Kidney (tissue), 14 donors: Measurements from ENCODE around the gene EID3. TPM values are rescaled to one million over a fixed set of nuclear protein-coding genes. Genes with fewer than 3 reads are reported as not detected.

Experiments
- DNase-seq, 5 donors: peaks; one replicate each; pipeline ENCODE4 v3.0.0-alpha.2; 2013 to 2020
- FAIRE-seq: peaks from 2 replicates; lab custom pipeline; 2012; peaks lifted over from hg19 to GRCh38; lab: Jason Lieb, UNC
- H3K27ac ChIP-seq, 2 donors: one replicate each; pipeline ENCODE4 v1.7.0; 2013; ENCODE audit warnings: low read depth in 2 of 2, low read length in 2 of 2, inconsistent platforms in 1 of 2
- H3K27me3 ChIP-seq: one replicate; pipeline ENCODE4 v1.7.1; 2013; ENCODE audit warnings: low read length, inconsistent platforms; ENCODE audit not compliant: control insufficient read depth, insufficient read depth
- H3K36me3 ChIP-seq, 3 donors: one replicate each; pipeline versions ENCODE4 v1.7.0 to v1.7.1; 2013; ENCODE audit warnings: low read length in 3 of 3, control low read depth in 1 of 3, inconsistent platforms in 1 of 3; ENCODE audit not compliant: insufficient read depth in 3 of 3, control insufficient read depth in 2 of 3
- H3K4me1 ChIP-seq, 3 donors: one replicate each; pipeline versions ENCODE4 v1.7.0 to v1.7.1; 2013; ENCODE audit warnings: low read length in 3 of 3, inconsistent platforms in 1 of 3, low read depth in 1 of 3; ENCODE audit not compliant: control insufficient read depth in 2 of 3, insufficient read depth in 2 of 3
- H3K4me3 ChIP-seq, 3 donors: one replicate each; pipeline versions ENCODE4 v1.7.0 to v1.8.1; 2013; ENCODE audit warnings: low read length in 3 of 3, control low read depth in 1 of 3, inconsistent platforms in 1 of 3
- H3K9ac ChIP-seq, 3 donors: one replicate each; pipeline versions ENCODE4 v1.7.0 to v1.7.1; 2013; ENCODE audit warnings: low read length in 3 of 3, control low read depth in 1 of 3, inconsistent platforms in 1 of 3
- H3K9me3 ChIP-seq, 3 donors: one replicate each; pipeline versions ENCODE4 v1.7.0 to v1.7.1; 2013; ENCODE audit warnings: low read length in 3 of 3, control low read depth in 1 of 3, inconsistent platforms in 1 of 3; ENCODE audit not compliant: control insufficient read depth in 2 of 3, insufficient read depth in 1 of 3
- CTCF ChIP-seq: IDR thresholded peaks from 3 replicates; pipeline ENCODE4 v1.5.1; 2012; ENCODE audit warnings: mild to moderate bottlenecking, moderate library complexity, borderline replicate concordance; ENCODE audit not compliant: insufficient read depth; ENCODE audit errors: extremely low read depth
- intact Hi-C: fragments of 100-400 bp; cut with DNase I; formaldehyde crosslinking; loops from one replicate; pipeline ENCODE4 v1.11.1; 2022
- polyA plus RNA-seq: library from polyadenylated mRNA; stranded (reverse); fragments of 350-450 nt; fragmentation: Illumina TruSeq; extraction: RNeasy Lipid Tissue Mini Kit (QIAGEN cat#74804); gene quantifications from one replicate; pipeline ENCODE4 v1.2.3, GENCODE V29; 2014; ENCODE audit warnings: low read depth, low replicate concordance; ENCODE audit not compliant: insufficient read depth
- total RNA-seq: library from RNA; stranded (reverse); fragmentation: NEBNext Ultra II Directional; extraction: Animal tissue kit (Norgen Biotek cat#: 25700); gene quantifications from one replicate; pipeline ENCODE4 v1.2.1, GENCODE V29; 2021
- donor health status: control.
- donor health status: control.
- donor health status: control.
- donor health status: control.
- donor health status: control.
- donor health status: DM: yes; HTN: yes; CAD: no.
- donor health status: Normal renal cell carcinoma (clear cell type).

EID3 gene
- total and polyA plus RNA-seq, 2 donors from 2014 or later: 0.90 to 5.0 TPM

- H3K9ac ChIP-seq: no peak overlapping the region
- intact Hi-C loops: no loop called here
- H3K27me3 ChIP-seq: no peaks in the 10 kb centered on the region
- H3K27ac ChIP-seq: no peak overlapping the region
- no peak for TF ChIP-seq CTCF
- peaks cover 11 to 35% (median 15%) of the 10 kb centered on the region in 3 donors for H3K36me3 ChIP-seq
- no peaks in the 10 kb centered on the region for H3K9me3 ChIP-seq
- H3K4me1 ChIP-seq: no peaks in the 10 kb centered on the region
- no peak for FAIRE-seq
- no peak overlapping the region for H3K4me3 ChIP-seq
- no peak for DNase-seq
Measured at GRCh38 chr12:104312654-104313053, 9.1 kb downstream of the EID3 start.

- no peak overlapping the region for H3K4me3 ChIP-seq
- FAIRE-seq (no peak), DNase-seq (no peak)
- intact Hi-C loops: no loop called here
- H3K27ac ChIP-seq: no peak overlapping the region
- H3K4me1 ChIP-seq: no peaks in the 10 kb centered on the region
- no peaks in the 10 kb centered on the region for H3K27me3 ChIP-seq
- TF ChIP-seq CTCF: no peak
- H3K9me3 ChIP-seq: no peaks in the 10 kb centered on the region
- H3K9ac ChIP-seq: no peak overlapping the region
- peaks cover 11 to 35% (median 15%) of the 10 kb centered on the region in 3 donors for H3K36me3 ChIP-seq
Measured at GRCh38 chr12:104313568-104314241, 10.2 kb downstream of the EID3 start.

- no peak for FAIRE-seq
- Histone ChIP-seq H3K27ac (no peak overlapping the region), H3K9ac (no peak overlapping the region), H3K9me3 (no peaks in the 10 kb centered on the region), H3K4me3 (no peak overlapping the region), H3K4me1 (no peaks in the 10 kb centered on the region), H3K36me3 (peaks cover 13 to 35% (median 15%) of the 10 kb centered on the region in 3 donors), H3K27me3 (no peaks in the 10 kb centered on the region)
- TF ChIP-seq CTCF: no peak
- no peak for DNase-seq
- intact Hi-C loops: no loop called here
Measured at GRCh38 chr12:104314242-104314614, 10.7 kb downstream of the EID3 start.
